NCI-H2171 (cell line): ENCODE results near the gene LAPTM5.

Source experiments
- DNase-seq: peaks from one replicate; lab custom pipeline; 2025; lab: John Stamatoyannopoulos, UW

LAPTM5 gene

DNA sequence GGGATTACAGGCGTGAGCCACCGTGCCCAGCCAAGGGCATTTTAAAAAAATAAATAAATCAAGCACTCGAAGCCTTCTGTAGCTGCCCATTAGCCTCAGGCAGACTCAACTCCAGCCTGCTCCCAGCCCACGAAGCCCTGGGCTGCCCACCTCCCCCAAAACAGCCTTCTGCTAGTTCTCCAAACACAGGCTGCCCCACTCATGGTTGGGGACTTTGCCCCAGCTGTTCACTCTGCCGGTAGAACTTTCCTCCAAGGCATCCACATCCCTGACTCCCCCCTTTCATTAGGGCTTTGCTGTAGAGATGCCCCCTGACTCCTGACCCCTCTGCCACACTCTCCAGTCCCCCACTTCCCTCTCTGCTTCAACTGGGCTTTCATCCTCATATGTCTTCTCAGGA lies 29.7 kb upstream of the LAPTM5 start:
- DNase-seq, result no peak

DNA sequence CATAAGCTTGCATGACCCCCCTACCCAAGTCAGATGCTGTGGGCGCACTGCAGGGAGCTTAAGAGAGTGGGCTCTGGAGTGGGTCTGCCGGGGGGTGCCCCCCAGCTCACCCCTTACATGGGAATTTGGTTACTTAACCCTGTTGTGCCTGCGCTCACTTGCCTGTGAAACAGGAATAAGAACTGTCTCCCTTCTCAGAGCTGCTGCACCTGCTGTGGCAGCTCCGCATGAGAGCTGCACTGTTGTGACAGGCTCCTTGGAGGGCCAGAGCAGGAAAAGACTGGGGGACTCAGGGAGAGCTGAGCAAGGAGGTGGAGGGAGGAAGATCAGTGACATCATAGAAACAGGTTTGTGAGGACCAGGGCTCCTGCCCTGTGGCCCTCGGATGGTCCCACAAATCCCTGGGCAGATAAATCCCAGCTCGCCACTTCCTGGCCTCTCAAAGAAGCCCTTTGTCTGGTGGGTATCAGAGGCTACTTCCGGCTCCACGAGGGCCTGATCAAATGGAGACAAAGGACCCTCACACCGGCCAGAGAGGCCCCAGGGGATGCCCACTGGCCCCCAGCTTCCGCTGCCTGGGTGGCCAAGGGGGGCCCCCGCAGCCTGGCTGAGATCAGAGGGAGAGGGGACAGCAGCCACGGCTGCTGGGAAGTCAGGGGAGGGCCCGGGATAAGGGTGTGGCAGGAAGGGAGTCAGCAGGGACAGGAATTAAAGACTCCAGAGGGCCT lies 28.9 kb upstream of the LAPTM5 start:
- DNase-seq, result no peak

DNA sequence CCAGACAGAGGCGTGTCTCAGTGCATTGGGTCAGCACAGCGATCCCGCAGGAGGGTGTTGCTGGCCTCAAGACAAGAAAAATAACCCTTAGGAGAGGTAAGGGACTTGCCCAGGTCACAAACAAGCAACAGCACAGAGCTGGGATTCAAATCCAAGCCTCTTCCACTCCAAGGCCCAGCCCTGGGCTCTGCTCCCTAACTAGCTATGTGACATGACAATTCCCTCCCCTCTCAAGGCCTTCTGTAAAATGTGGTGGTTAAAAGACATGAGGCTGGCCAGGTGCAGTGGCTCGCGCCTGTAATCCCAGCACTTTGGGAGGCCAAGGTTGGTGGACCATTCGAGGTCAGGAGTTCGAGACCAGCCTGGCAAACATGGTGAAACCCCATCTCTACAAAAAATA lies 28.1 kb upstream of the LAPTM5 start:
- DNase-seq, result no peak

DNA sequence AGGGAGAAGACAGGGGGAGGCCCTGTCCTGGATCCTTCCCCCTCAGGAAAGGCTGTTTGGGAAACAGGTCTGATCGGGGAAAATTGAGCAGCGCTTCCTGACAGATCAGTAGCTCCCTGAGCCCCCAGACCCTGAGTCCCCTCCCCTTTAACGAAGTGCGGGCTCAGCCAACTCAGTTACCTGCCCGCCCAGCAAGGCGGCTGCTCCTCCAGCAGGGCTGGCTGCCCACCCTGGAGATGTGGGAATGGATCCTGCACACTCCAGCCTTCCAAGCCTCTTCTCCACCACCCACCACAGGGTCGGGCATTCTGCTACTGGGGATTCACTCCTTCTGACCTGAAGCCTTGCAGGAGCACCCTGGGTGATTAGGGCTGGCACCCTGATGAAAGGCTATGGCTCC lies 27.6 kb upstream of the LAPTM5 start:
- no peak for DNase-seq

DNA sequence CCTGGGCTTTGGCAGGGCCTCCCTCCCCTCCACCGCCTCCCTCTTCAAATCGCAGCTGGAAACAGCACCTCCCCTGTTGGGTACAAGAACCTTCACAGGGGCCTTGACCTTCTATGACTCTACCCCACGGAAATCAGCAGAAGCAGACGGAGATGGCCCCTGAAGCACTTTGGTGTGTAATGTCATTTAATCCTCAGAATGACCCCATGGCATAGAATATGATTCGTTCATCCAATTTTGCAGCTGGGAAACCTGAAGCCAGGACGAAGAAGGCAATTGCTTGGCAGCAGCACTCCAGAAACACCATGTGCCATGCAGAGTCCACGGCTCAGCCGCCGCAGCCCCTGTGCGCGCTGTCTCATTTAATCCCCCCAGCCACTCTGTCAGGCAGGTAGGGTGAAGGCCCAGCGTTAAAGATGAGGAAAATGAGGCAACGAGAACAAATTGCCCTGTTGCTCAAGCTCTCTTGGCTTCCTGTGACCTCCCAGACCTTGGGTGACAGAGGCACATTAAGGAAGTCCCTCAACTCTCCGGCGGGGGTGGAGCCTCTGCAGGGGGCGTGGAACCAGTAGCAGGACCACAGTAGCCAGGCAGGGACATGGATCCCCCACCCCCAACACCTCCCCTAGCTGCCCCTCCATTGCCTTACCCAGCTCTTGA lies 25.8 kb upstream of the LAPTM5 start:
- DNase-seq, result no peak

DNA sequence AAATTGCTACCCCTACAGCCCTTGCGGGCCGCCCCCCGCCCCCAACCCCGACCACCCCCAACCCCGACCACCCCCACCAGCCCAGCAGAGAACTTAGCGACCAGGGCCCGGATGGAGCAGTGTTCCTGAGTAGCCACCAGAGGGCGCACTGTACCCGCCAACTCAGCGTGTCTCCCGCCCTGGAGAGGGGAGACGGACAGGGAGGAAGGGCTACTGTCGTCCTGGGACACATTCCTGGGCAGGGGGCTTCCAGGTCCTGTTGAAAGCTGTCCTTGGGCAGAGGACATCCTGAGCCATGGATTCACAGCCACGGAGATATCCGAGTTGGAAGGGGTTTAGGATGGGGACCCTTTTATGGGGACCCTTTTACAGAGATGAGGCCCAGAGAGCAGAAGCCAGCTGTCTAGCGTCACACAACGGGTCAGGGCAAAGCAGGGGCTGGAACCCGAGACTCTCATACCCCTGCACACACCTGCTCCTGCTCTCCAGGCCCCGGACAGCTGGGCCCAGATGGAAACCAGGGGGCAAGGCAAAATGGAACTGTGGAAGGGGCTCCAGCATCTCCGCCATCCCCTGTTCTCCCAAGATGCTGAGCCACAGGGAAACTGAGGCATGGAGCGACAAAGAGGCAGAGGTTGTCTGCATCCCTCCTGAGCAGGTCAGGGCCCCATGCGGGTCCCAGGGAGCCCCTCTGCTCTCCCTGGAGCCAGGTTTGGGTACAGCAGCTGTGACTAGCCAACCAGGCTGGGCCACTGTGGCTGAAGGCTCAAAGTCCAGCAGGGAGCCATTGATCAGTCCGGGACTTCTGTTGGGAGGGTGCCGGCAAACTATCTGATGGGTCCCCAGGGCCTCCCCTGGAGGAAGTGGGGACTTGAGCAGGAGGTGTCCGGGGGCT lies 25.0 kb upstream of the LAPTM5 start:
- peak; percentile 37 for DNase-seq

DNA sequence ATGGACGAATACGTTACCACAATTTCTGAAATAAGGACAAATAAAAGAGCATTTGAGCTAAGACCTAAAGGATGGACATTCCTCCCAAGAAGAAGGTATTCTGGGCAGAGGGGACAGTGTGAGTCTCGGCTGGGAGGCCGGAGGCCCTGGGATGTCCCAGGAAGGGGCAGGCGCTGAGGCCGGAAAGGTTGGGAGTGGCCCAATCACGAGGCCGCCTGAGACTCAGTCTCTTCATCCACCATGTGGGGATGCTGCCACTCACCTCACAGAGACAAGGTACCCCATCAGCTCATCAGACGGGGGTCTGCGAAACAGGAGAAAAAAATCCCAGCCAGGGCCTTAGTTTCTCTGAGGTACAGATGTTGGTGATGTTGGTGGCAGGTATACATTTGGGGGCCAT lies 24.3 kb upstream of the LAPTM5 start:
- no peak for DNase-seq

DNA sequence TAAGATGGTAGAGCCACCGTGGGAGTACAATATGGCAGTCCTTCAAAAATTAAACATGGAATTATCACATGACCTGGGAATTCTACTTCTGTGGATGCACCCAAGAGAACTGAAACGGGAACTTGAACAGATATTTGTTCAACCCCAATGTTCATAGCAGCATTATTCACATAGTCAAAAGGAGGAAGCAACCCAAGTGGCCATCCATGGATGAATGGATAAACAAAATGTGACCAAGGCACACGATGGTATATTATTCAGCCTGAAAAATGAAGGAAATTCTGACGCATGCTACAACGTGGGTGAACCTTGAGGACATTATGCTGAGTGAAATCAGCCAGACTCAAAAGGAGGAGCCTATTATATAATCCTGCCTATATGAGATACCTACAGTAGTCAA lies 22.8 kb upstream of the LAPTM5 start:
- DNase-seq, result no peak

DNA sequence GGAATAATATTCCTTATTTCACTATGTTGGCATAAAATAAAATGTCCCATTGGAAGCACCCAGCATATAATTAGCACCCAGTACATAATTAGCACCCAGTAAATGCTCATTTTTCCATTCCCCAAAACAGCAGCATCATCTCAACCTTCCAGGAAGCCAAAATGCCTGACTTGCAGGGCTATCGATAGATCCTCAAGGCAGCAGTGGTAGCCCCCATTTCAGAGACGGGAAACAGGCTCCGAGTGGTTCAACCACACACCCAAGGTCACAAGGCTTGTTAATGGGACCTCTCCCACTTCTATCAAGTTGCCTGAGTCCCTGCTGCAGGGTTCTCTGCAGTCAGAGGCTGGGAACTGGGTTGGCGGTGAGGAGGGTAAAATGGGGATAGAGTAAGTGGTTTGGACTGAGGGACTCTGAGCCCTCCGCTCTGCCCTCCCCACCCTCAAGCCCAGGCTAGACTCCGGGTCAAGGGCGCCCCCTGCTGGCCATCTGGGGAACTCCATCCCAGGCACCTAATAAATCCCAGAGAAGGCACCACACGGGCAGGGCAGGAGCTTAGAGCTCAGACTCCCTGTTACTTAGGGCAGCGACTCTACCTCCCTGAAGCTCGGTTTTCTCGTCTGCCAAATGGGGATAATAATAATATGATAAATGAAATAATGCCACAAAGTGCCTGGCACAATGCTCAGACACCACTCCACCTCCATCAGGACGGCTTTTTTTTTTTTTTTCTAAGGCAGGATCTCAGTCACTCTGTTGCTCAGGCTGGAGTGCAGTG lies 21.9 kb upstream of the LAPTM5 start:
- peak; percentile 42 for DNase-seq

DNA sequence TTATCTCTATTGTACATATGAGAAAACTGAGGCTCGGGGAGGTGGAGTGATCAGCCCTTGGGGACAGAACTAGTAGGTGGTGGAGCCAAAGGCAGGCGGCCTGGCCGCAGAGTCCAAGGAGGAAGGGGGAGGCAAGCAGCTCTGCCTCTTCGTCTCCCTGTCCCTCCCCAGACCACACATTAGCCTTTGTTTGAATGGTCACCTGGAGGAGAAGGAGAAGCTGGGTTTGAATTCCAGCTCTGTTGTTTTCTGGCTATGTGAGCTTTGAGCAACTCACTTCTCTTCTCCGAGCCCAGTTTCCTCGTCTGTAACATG lies 21.4 kb upstream of the LAPTM5 start:
- DNase-seq, result no peak

DNA sequence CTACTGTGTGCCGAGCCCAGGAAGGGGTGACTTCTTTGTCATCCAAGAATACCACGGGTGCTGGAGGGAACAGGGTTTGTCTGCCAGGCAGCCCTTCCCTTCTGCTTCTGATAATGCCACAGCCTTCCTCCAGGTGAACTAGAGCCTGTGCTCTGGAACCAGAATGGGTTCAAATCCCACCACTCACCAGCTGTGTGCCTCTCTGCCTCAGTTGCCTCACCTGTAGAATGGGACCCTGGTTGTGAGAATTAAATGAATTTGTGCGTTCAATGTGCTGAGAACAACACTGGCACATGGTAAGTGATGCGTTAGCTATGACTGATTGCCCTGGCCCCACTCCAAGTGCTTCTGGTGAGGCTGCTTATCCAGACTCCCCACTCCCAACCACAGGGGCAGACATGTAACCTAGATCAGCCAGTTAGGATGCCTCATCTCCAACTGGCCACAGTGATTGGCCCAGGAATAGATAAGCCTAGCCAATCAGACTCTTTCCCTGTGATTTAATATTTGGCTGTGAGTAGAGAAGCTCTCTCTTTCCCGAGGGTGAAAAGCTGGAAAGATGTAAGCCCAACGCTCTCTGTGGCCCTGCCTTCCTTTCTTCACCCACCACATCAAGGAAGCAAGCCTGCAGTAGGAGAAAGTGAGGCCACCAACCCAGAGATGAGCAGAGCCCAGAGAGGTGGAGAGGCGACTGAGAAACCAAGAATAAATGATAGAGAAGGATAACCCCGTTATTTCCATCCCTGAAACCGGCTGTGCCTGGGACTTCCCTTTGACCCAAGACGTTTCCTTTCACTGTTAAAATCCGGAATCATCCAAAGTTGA lies 20.8 kb upstream of the LAPTM5 start:
- peak; percentile 92 for DNase-seq

DNA sequence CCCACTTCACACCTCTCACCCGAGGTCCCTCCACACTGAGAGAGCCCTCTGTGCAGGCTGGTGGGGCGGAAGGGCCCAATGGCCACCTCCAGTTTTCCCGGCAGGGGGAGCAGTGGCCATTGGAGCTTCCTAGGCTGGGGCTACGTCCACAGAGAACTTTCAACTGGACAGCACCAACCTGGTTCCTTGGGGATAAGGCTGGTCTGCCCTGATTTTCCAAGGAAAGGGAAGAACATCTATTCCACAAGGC lies 20.3 kb upstream of the LAPTM5 start:
- DNase-seq, result no peak

DNA sequence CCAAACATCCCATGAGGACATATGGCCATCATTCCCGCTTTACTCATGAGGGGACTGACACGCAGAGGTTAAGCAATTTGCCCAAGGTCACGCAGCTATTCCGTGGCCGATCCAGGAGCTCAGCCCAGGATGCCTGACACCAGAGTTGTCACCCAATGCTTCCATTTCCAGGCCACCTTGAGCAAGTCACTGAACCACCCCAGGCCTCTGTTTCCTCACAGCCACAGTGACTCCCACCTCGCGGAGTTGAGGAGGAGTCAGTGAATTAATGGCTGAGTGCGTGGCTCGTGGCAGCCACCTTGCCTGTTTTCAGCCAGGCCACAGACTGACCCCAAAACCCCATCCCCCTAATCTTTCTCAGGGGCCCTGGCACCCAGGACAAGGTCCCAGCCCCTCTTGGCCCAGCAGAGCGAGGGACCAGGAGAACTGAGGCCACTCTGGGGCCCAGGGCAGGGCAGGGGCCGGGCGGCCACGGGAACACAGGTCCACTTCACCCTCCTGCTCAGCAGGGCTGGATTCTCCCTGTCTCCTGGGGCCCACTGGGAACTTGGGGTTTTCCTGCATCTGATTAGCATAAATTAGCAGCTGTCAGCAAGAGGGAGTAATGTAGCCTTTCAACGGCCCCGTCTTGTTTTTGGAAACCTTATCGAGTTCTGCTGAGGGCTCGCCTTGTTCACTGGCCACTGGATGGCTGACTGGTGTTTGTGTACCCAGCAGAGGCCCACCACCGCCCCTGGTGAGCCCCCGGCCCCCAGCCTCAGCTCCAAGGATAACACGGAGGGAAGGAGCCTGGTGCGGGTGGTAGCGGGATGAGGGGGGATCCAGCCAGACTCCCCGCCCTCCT lies 19.7 kb upstream of the LAPTM5 start:
- no peak for DNase-seq

DNA sequence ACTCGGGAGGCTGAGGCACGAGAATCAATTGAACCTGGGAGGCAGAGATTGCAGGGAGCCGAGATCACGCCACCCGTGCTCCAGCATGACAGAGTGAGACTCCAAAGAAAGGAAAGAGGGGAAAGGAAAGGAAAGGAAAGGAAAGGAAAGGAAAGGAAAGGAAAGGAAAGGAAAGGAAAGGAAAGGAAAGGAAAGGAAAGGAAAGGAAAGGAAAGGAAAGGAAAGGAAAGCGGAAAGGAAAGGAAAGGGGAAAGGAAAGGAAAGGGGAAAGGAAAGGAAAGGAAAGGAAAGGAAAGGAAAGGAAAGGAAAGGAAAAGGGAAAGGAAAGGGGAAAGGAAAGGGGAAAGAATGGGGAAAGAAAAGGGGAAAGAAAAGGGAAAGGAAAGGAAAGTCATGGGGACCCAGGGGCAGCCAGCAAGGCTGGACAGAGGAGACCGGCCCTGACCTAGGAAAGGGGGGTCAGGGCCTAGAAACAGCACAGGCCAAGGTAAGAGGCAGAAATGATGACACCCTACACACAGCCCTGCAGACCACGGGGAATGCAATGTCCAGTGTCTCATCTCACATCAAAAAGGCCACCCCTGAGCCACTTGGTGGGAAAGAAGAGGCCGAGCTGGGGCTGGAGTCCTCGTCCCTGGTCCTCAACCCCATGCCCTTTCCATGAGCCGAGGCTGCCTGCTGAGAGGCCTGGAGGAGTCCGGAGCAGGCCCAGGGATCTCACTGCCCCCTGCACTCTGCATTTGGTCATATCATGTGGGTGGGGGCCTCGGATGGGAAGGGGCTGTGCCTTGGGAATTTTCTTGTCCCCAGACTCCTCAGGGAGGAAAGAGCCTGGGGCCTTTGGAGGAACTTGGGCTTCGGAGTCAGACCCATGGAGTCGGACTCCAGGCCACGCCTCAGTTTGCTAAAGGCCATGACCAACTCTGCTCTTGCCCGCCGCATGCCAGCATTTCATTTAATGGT lies 18.8 kb upstream of the LAPTM5 start:
- no peak for DNase-seq

DNA sequence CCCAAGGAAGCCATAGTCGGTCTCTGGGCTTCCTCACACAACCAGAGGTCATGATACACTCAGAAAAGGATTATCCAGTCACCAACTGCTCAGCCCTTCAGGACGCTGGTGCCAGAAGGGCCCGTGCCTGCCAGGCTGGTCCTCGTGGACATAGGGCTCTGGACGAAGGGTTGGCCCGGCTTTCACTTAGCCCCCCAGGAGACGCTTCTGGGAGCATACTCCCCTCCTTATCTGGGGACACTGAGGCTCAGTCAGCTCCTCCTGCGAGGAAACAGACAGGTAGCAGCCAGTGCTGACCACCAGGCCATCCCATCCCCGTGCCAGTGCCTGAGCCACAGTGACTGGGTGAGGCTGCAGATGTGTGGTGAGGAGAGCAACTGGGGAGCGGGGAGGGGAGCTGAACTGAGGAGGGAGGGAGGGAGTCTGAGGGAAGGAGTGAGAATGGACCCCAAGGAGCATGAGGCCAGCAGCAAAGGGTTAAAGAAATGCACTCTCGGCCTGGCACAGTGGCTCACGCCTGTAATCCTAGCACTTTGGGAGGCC lies 17.9 kb upstream of the LAPTM5 start:
- no peak for DNase-seq

DNA sequence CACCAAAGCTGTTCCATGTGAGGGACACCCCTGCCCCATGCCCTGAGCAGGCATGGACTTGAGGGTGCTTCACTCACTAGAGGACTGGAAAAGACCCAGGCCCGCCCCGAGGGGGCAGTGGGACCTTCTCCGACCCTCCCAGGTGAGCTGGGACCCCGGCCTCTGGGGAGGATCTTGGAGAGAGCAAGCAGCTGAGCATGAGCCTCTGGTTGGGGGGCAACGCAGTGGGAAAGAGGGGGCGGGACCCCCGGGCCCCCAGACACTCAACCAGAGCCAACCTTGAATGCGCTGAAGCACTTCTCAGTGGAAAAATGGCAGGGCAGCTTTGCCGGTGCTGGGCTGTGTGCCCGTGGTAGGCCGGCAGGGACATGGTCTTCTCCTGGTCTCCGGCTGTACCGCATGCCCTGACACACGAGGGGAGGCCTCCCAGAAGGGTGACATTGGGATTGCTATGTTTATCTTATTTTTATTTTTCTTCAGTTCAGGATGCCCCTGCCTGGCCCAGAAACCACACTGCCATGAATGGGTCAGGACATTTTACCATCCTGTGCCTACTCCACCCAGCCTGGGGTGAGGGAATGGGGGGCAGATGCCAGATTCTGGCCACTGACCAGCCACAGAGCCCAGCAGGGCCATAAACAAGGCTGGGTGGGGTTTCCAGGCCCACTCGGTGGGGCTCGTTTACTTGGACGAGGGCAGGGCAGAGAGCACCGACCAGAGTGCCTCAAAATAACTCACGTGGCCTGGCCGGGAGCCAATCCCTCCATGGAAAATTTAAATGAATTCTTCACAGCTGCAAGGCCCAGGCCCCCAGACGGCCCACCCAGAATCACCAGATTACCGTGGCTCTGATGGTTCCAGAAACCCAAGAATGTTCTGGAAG lies 17.2 kb upstream of the LAPTM5 start:
- DNase-seq, result no peak

DNA sequence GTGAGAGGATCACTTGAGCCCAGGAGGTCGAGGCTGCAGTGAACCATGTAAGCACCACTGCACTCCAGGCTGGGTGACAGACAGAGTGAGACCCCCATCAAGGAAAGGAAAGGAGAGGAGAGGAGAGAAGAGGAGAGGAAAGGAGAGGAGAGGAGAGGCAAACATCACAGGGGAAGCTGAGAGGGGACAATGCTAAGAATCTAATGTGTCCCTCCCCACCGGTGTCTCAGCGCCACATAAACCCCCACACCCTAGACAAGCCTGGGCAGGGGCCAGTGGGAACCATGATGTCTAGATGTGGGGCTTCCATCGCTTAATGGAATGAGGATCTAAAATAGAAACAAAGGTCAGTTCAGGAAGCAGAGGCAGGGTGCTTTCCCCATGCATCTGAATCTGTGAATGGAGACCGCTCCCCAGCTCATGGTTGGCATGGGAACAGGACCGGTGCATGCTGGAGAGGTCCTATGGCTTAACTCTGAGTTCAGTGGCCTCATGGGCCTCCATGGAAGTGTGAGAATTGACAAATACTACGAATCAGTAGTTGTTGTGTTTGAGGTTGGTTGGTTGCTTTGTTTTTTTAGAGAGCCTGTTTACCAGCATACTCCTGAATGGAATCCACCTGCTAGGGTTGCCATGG lies 16.3 kb upstream of the LAPTM5 start:
- DNase-seq, result no peak

DNA sequence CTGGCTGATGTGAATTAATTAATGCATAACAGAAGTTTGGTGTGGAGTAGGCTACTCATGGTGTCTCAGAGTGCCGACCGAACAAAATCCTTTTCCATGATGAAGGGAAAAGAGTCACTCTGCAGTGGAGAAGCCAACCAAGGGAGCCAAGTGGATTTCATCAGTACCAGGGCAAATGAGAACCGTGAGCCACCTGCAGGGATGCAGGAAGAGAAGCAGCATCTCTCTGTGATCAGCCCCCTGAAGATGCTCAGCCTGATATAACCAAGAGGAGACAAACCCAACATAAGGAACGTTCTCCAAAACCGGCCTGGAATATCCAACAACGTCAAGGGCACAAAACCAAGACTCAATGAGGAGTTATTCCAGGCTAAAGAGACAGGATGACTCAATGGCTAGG lies 13.4 kb upstream of the LAPTM5 start:
- DNase-seq, result no peak
